Left ventricle myocardium inferior (tissue), 1 donor: ENCODE measurements around the gene AGTRAP. TPM values are rescaled to one million over a fixed set of nuclear protein-coding genes. Genes with fewer than 3 reads are reported as not detected.

Experiments
- DNase-seq: peaks from one replicate; pipeline ENCODE4 v3.0.0-alpha.2; 2020
- H3K27ac ChIP-seq: fragments of 200-600 bp; replicated peaks from 2 replicates; pipeline ENCODE4 v1.8.0; 2021
- H3K27me3 ChIP-seq: fragments of 200-600 bp; 2 replicates; pipeline ENCODE4 v1.8.0; 2021; ENCODE audit warnings: low read depth
- H3K36me3 ChIP-seq: fragments of 200-600 bp; 2 replicates; pipeline ENCODE4 v1.8.0; 2021
- H3K4me1 ChIP-seq: fragments of 200-600 bp; 2 replicates; pipeline ENCODE4 v1.8.0; 2021
- H3K4me3 ChIP-seq: fragments of 200-600 bp; 2 replicates; pipeline ENCODE4 v1.8.0; 2021; ENCODE audit warnings: mild to moderate bottlenecking, moderate library complexity
- H3K9me3 ChIP-seq: fragments of 200-600 bp; replicated peaks from 2 replicates; pipeline ENCODE4 v1.8.0; 2021
- intact Hi-C: fragments of 100-400 bp; cut with micrococcal nuclease; formaldehyde crosslinking; loops from one replicate; pipeline ENCODE4 v1.11.0; 2022
- total RNA-seq: library from RNA; stranded (reverse); fragmentation: NEBNext Ultra II Directional; extraction: Animal tissue kit (Norgen Biotek cat#: 25700); gene quantifications from one replicate; pipeline ENCODE4 v1.2.1, GENCODE V29; 2021
- TF ChIP-seq, protein P1 (sequence below): fragments of 200-600 bp; IDR thresholded peaks from 2 replicates; pipeline ENCODE4 v1.8.0; 2021; ENCODE audit warnings: antibody characterized with exemption, mild to moderate bottlenecking, borderline replicate concordance
- donor health status: DM: no; HTN: yes; CAD: no; lungs with severe emphysema.

AGTRAP gene
- total RNA-seq, 1 donor from 2014 or later = 16.6 TPM

DNA sequence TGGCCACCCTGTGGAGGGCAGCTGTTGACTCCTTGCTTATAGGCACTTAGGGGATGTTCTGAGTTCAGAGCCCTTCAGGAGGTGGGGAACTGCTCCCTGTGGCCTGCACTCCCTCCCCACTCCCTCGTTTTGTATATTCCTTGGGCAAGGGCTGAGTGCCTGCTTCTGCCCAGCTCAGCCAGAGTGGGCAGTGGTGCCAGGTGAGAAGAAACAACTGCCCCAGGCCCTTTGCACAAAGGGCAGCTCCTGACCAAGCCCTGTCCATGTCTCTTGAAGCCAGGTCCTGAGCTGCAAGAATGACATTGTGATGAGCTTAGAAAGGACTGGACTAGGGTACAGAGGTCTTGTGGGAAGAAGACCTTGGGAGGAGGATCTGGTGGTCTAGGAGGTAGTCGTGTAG, 2.2 kb downstream of the AGTRAP start:
- Histone ChIP-seq H3K9me3 (no peaks in the 10 kb centered on the region), H3K27ac (no peak overlapping the region), H3K36me3 (no peaks in the 10 kb centered on the region), H3K4me1 (peaks cover 42% of the 10 kb centered on the region), H3K4me3 (no peak overlapping the region), H3K27me3 (no peaks in the 10 kb centered on the region)
- intact Hi-C loops = no loop called here
- TF ChIP-seq, protein P1, sequence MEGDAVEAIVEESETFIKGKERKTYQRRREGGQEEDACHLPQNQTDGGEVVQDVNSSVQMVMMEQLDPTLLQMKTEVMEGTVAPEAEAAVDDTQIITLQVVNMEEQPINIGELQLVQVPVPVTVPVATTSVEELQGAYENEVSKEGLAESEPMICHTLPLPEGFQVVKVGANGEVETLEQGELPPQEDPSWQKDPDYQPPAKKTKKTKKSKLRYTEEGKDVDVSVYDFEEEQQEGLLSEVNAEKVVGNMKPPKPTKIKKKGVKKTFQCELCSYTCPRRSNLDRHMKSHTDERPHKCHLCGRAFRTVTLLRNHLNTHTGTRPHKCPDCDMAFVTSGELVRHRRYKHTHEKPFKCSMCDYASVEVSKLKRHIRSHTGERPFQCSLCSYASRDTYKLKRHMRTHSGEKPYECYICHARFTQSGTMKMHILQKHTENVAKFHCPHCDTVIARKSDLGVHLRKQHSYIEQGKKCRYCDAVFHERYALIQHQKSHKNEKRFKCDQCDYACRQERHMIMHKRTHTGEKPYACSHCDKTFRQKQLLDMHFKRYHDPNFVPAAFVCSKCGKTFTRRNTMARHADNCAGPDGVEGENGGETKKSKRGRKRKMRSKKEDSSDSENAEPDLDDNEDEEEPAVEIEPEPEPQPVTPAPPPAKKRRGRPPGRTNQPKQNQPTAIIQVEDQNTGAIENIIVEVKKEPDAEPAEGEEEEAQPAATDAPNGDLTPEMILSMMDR = no peak
- DNase-seq = no peak

DNA sequence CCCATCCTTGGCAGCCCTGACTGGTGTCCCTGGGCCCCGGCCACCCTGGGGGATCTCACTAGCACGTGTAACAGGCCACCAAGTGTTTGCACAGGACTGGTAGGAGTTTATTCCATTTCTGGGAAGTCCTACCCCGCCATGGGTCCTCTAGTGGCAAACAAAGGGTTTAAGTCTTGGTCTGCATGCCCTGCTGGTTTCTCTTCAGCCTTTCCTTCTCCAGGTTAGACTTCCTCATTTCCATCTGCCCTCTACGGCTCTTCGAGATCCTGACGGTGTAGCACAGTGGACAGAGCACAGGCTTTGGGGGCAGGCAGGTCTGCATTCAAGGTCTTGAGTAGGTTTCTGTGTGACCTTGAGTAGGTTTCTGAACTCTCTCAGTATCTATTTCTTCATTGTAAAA, 2.8 kb downstream of the AGTRAP start:
- Histone ChIP-seq H3K9me3 (no peaks in the 10 kb centered on the region), H3K4me3 (no peak overlapping the region), H3K27ac (no peak overlapping the region), H3K4me1 (peaks cover 42% of the 10 kb centered on the region), H3K27me3 (no peaks in the 10 kb centered on the region), H3K36me3 (no peaks in the 10 kb centered on the region)
- intact Hi-C loops = no loop called here
- TF ChIP-seq, protein P1 = no peak
- no peak for DNase-seq

DNA sequence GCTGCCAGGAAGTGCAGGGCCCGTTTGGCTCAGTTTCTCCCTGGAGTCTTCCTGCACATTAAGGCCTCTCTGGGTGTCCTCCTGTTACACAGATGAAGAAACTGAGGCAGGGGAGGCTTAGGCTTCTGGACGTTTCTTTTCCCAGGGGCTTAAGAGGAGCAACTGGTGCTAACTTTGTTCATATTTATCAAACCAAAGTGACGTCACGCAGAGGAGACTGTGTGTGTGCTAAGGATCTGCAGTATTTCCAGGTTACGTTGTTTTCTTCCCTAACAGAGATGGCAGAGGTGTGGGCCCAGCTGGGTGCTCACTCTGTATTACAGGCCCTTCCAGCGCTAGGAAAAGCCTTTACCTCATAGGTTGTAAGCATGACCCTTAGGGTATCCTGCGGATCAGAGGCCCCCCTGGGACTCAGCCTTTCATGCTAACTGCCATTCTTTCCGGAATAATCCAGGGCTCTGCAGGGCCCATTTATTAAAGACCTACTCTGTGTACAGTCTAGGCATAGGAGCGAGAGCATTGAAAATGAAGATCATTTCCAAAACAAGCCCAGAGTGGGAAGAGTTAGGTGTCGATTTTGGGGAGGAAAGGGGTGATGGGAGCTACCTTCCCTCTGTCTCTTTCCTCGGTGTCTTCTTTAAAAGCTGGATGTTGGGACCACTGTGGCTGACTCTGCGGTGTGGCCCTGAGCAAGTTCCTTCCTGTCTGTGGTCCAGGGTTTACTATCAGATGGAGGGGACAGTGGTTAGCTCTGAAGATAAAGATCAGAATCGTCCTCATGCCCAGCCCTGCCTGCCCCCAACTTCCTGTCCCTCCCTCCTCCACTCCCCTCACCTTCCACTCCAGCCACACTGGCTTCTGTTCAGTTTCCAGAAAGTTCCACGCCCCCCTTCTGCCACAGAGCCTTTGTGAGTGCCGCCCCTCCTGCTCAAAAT, 4.6 kb downstream of the AGTRAP start:
- Histone ChIP-seq H3K27ac (no peak overlapping the region), H3K4me3 (no peak overlapping the region), H3K9me3 (no peaks in the 10 kb centered on the region), H3K27me3 (no peaks in the 10 kb centered on the region), H3K36me3 (peaks cover 3% of the 10 kb centered on the region), H3K4me1 (peaks cover 36% of the 10 kb centered on the region)
- no peak for DNase-seq
- TF ChIP-seq, protein P1 = no peak
- intact Hi-C loops = no loop called here

DNA sequence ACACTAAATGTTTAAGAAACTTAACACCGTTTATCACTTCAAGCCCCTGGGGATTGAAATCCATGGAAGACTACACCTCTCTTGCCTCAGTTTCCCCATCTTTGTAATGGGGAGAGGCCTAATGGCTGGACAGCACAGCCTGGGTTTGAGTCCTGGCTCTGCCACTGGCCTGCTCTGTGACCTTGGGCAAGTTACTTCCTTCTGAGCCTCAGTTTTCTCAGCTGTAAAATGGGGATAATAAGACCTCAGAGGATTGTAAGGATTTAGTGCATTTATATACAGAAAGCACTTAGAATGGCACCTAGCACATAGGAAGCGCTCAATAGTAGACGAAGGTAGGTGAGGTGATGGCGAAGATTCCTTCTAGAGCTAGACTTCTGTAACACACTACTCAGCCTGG, 5.5 kb downstream of the AGTRAP start:
- TF ChIP-seq, protein P1 = no peak
- Histone ChIP-seq H3K36me3 (peaks cover 13% of the 10 kb centered on the region), H3K9me3 (no peaks in the 10 kb centered on the region), H3K27ac (no peak overlapping the region), H3K27me3 (no peaks in the 10 kb centered on the region), H3K4me1 (peaks cover 33% of the 10 kb centered on the region), H3K4me3 (no peak overlapping the region)
- no peak for DNase-seq
- intact Hi-C loops = no loop called here

DNA sequence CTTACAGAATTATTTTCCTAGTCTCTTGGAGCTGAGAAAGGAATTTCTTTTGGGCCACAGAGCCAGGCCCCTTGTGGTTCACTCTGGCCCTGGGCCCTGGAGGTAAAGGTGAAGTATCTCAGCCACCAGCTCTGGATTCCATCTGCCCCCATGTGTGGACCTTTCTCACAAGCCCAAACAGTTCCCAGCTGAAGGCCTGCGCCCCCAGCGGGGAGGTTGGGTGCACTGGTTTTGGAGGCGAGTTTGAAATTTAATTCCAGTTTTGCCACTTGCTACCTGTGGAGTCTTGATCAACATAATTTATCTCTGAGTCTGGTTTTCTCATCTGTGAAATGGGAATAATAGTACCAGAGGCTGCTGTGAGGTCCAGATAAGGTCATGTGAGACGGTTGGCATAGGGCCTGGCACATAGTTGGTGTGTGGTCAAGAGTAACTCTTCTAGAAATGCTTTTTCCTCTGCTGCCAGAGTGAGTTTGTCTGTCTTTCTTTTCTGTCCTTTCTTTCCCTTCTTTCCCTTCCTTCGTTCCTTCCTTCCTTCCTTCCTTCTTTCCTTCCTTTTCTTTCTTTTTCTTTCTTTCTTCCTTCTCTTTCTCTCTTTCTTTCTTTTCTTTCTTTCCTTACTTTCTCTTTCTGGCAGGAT, 6.1 kb downstream of the AGTRAP start:
- TF ChIP-seq, protein P1 = no peak
- no peak overlapping the region for H3K4me3 ChIP-seq
- H3K4me1 ChIP-seq = peaks cover 33% of the 10 kb centered on the region
- no peak overlapping the region for H3K27ac ChIP-seq
- no peaks in the 10 kb centered on the region for H3K27me3 ChIP-seq
- no peak for DNase-seq
- intact Hi-C loops = no loop called here
- H3K36me3 ChIP-seq = peaks cover 14% of the 10 kb centered on the region
- no peaks in the 10 kb centered on the region for H3K9me3 ChIP-seq
